ENCODE data around the gene NLRP4. TPM values are rescaled to one million over a fixed set of nuclear protein-coding genes. Genes with fewer than 3 reads are reported as not detected.

The NLRP4 gene
- total RNA-seq: not detected
- long read RNA-seq: 0 reads

DNA sequence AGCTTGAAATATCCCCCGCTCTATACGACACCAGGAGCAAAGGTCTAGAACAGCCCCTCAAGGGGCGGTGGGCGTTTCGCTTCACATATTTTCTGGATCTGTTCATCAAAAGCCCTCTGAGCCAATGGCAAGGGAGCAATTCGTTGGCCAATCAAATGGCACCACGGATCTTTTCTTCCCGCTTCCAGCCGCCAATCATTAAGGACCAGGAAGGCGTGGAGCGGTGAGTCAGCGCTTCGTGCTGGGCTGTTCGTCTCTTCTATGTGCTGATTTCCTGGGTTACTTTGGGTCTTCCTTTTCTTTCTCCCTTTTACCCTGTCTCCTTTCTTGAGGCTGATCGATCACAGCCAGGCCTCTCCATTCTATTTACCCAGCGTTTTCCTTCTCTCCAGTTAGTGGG is at the start of gene NLRP4:
TSS of gene NLRP4 (plus strand) at position 201 of the 400 bp plus-strand sequence. CDS start 15,541 bp downstream, outside the sequence.
- intact Hi-C loops (cut with DNase I): no loop called here

GRCh38 chr19:55795021-55795420 is 41.3 kb upstream of the NLRP4 start:
- intact Hi-C loops (cut with DNase I): no loop called here
- DNase-seq (ENCODE audit: low spot score): no peak

More for the DNA sequence above, at the start of gene NLRP4:
- DNase-seq (ENCODE audit: low spot score): no peak

DNA sequence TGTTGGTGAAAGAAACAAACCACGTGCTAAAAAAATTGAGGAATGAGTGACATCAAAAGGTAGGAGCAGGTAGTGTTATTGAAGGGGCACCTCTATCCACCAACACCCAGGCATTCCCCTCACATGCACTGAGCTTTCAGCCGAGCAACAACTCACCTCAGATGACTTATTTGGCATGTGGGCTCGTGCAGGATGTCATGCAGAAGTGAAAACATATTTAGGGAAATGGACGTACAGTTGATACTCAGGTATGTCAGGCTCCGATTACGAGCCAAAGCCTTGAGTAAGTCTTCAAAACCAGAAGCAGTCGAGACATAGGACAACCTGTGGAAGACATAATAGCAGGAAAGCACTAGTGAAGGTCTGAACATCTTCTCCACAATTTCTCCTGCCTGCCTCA is 34.9 kb upstream of the NLRP4 start:
- intact Hi-C loops (cut with DNase I): no loop called here
- DNase-seq (ENCODE audit: low spot score): no peak

DNA sequence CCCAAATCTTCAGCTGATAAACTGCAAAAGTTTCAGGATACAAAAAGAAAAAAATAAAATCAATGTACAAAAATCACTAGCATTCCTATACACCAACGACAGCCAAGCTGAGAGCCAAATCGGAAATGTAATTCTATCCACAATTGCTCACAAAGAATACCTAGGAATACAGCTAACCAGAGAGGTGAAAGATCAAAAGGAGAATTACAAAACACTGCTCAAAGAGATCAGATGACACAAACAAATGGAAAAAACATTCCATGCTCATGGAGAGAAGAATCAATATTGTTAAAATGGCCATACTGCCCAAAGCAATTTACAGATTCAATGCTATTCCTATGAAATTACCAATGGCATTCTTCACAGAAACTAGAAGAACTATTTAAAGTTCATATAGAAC is 34.1 kb upstream of the NLRP4 start:
- intact Hi-C loops (cut with DNase I): no loop called here
- DNase-seq (ENCODE audit: low spot score): no peak

GRCh38 chr19:55809381-55810058 is 26.8 kb upstream of the NLRP4 start:
- DNase-seq (ENCODE audit: low spot score): no peak
- intact Hi-C loops (cut with DNase I): no loop called here

DNA sequence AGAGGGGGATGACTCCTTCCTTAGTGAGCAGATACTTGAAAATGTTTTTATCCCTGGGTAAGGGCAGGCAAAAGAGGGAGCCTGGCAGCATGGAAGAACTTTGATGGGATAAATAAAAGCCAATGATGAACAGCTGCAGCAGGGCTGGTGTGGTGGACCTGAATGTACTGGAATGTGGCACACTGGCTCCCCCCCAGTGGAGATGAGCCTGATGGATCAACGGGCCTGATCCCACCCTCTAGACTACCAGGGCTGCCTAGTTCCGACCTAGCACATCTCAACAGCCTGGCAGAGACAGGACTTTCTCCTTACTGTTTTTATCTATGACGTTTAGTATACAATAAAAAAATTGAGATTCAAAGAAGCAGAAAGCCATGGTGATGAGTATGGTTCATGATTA is 25.0 kb upstream of the NLRP4 start:
- intact Hi-C loops (cut with DNase I): no loop called here
- DNase-seq (ENCODE audit: low spot score): no peak

- intact Hi-C loops (cut with DNase I): no loop called here
- DNase-seq (ENCODE audit: low spot score): no peak
These were observed 23.9 kb upstream of the NLRP4 start for GRCh38 chr19:55812449-55812848.

GRCh38 chr19:55813906-55814305 is 22.4 kb upstream of the NLRP4 start:
- intact Hi-C loops (cut with DNase I): no loop called here
- DNase-seq (ENCODE audit: low spot score): no peak

GRCh38 chr19:55820037-55820436 is 16.3 kb upstream of the NLRP4 start:
- no peak for DNase-seq (ENCODE audit: low spot score)
- intact Hi-C loops (cut with DNase I): no loop called here

GRCh38 chr19:55830656-55831055 is 5.7 kb upstream of the NLRP4 start:
- intact Hi-C loops (cut with DNase I): no loop called here
- DNase-seq (ENCODE audit: low spot score): no peak

DNA sequence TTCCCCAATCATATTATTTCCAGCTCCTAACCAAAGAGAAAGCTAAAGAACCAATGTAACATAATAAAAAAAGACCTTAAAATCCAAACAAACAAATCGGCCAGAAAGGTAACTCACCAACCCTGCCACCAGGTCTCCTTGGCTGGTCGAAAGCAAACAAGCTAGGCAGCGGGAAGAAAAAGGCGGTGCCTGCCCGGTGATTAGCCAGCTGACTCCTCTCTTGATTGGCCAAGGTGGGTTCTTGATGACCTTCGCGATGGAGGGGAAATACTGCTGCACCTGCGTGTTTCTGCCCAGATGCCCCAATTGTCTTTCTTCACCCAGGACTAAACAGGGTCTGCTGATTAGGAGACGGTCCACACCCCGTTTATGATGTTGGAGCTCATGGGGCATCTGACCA is 4.5 kb upstream of the NLRP4 start, which contains the start of gene NLRP11:
TSS of gene NLRP11 (minus strand) at position 154 of the 400 bp plus-strand sequence. CDS start 13,825 bp downstream, outside the sequence.
- no peak for DNase-seq (ENCODE audit: low spot score)
- intact Hi-C loops (cut with DNase I): no loop called here

GRCh38 chr19:55832676-55833075 is 3.7 kb upstream of the NLRP4 start:
- no peak for DNase-seq (ENCODE audit: low spot score)

GRCh38 chr19:55838251-55838650 is 1.9 kb downstream of the NLRP4 start:
- intact Hi-C loops (cut with DNase I): no loop called here
- no peak for DNase-seq (ENCODE audit: low spot score)

More at GRCh38 chr19:55832676-55833075, 3.7 kb upstream of the NLRP4 start:
- intact Hi-C loops (cut with DNase I): no loop called here

- DNase-seq (ENCODE audit: low spot score): no peak
- intact Hi-C loops (cut with DNase I): no loop called here
These were observed 2.6 kb downstream of the NLRP4 start for GRCh38 chr19:55838906-55839305.

GRCh38 chr19:55855160-55855559 is 18.8 kb downstream of the NLRP4 start:
- intact Hi-C loops (cut with DNase I): no loop called here
- DNase-seq (ENCODE audit: low spot score): no peak

DNA sequence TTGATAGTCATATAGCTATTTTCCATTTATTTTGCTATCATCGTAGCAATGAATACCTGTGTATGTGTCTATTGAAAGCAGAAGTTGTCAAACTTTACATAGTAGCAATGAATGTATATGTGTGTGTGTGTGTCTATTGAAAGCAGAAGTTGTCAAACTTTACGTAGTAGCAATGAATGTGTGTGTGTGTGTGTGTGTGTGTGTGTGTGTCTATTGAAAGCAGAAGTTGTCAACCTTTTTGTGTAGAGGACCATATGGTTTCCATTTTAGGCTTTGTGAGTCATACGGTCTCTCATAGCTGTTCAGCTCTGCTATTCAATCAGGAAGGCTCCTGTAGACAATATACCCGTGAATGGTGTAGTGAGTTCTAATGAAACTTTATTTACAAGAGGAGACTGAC is 20.8 kb downstream of the NLRP4 start:
- DNase-seq (ENCODE audit: low spot score): no peak
- intact Hi-C loops (cut with DNase I): no loop called here

- intact Hi-C loops (cut with DNase I): no loop called here
- DNase-seq (ENCODE audit: low spot score): no peak
These were observed 21.6 kb downstream of the NLRP4 start for GRCh38 chr19:55857974-55858373.

GRCh38 chr19:55858401-55858800 is 22.1 kb downstream of the NLRP4 start:
- intact Hi-C loops (cut with DNase I): no loop called here
- DNase-seq (ENCODE audit: low spot score): no peak

DNA sequence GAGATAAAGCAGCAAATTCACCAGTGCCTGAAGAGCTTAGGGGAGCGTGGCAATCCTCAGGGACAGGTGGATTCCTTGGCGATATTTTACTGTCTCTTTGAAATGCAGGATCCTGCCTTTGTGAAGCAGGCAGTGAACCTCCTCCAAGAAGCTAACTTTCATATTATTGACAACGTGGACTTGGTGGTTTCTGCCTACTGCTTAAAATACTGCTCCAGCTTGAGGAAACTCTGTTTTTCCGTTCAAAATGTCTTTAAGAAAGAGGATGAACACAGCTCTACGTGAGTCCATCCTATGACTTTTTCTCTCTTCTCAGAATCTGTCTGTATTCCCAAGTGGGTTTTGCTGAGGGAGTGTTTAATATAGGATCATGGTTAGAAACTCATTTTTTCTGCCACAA is 22.6 kb downstream of the NLRP4 start:
- intact Hi-C loops (cut with DNase I): no loop called here
- DNase-seq (ENCODE audit: low spot score): no peak

GRCh38 chr19:55866521-55866920 is 30.2 kb downstream of the NLRP4 start:
- intact Hi-C loops (cut with DNase I): no loop called here
- no peak for DNase-seq (ENCODE audit: low spot score)

DNA sequence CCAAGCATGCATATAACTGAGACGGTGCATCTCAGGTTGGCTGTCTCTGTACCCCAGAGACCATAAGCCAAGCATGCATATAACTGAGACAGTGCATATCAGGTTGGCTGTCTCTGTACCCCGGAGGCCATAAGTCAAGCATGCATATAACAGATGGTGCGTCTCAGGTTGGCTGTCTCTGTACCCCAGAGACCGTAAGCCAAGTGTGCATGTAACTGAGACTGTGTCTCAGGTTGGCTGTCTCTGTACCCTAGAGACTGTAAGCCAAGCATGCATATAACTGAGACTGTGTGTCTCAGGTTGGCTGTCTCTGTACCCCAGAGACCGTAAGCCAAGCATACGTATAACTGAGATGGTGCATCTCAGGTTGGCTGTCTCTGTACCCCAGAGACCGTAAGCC is 30.8 kb downstream of the NLRP4 start:
- intact Hi-C loops (cut with DNase I): no loop called here
- no peak for DNase-seq (ENCODE audit: low spot score)

DNA sequence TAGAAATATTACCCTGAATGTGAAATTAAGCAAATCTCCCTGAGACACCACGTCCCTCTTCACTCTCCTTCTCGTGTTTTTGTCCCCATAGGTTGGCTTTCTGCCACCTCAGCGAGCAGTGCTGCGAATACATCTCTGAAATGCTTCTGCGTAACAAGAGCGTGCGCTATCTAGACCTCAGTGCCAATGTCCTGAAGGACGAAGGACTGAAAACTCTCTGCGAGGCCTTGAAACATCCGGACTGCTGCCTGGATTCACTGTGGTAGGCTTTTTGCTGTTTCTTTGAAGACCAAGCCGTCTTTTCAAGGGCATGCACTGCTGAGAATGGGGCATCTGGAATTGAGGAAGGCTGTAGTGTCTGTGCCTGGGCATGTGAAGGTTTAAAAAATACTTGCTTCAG is 34.4 kb downstream of the NLRP4 start:
- intact Hi-C loops (cut with DNase I): no loop called here
- DNase-seq (ENCODE audit: low spot score): no peak

Measured in cardiac septum (tissue), 1 donor.